NB4 (cell line): ENCODE data around the gene IRF2BP2.

ENCODE experiments used
- POLR2A ChIP-seq: IDR thresholded peaks from 2 replicates; pipeline ENCODE4 v1.6.1; 2011; ENCODE audit warnings: mild to moderate bottlenecking; ENCODE audit not compliant: insufficient read length; ENCODE audit errors: extremely low read depth
- TF ChIP-seq, protein P1 (sequence below): IDR thresholded peaks from one replicate; pipeline ENCODE4 v1.5.1; 2012; ENCODE audit warnings: low read depth, low read length
- TF ChIP-seq, protein P2 (sequence below): IDR thresholded peaks from 2 replicates; pipeline ENCODE4 v1.6.1; 2011; ENCODE audit warnings: low read depth, low read length

DNA sequence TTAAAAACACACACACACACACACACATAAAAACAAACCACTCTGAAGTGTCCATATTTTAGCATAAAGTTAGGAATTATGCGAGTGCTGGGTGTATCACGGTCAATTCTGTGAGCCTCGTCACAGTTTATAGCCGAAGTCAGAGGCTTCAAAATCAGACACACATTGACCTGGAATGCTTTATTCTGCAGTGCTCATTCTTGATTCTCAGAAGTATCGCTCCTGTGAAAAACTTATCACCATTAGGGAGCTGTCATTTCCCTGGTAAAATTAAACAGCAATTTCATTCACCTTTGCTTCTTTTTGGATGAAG is 8.7 kb upstream of the IRF2BP2 start:
- TF ChIP-seq, protein P1, sequence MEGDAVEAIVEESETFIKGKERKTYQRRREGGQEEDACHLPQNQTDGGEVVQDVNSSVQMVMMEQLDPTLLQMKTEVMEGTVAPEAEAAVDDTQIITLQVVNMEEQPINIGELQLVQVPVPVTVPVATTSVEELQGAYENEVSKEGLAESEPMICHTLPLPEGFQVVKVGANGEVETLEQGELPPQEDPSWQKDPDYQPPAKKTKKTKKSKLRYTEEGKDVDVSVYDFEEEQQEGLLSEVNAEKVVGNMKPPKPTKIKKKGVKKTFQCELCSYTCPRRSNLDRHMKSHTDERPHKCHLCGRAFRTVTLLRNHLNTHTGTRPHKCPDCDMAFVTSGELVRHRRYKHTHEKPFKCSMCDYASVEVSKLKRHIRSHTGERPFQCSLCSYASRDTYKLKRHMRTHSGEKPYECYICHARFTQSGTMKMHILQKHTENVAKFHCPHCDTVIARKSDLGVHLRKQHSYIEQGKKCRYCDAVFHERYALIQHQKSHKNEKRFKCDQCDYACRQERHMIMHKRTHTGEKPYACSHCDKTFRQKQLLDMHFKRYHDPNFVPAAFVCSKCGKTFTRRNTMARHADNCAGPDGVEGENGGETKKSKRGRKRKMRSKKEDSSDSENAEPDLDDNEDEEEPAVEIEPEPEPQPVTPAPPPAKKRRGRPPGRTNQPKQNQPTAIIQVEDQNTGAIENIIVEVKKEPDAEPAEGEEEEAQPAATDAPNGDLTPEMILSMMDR, result no peak
- TF ChIP-seq POLR2A, result no peak
- TF ChIP-seq, protein P2, sequence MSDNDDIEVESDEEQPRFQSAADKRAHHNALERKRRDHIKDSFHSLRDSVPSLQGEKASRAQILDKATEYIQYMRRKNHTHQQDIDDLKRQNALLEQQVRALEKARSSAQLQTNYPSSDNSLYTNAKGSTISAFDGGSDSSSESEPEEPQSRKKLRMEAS, result no peak
